ENCODE measurements around the gene CHORDC1. TPM values are rescaled to one million over a fixed set of nuclear protein-coding genes. Genes with fewer than 3 reads are reported as not detected.

The CHORDC1 gene
- total and polyA plus RNA-seq, 10 of the 15 experiments (the other 5 are each of a cell fraction or from before 2014, with no cell fraction given), result 32.6 to 108 (median 54.3) TPM

- no peak overlapping the region for H2AFZ ChIP-seq (ENCODE audit: control insufficient read depth, low read depth, low read length)
- TF ChIP-seq JUND (IDR thresholded peaks at IDR 0.05; ENCODE audit: low read depth, low read length) (no peak), SP1 (IDR thresholded peaks at IDR 0.05; ENCODE audit: low read depth, low read length) (no peak), NR2C2 (IDR thresholded peaks at IDR 0.05; ENCODE audit: borderline replicate concordance, control insufficient read depth, insufficient read length, low read depth) (no peak), TARDBP (IDR thresholded peaks at IDR 0.05; ENCODE audit: borderline replicate concordance) (no peak), E4F1 (IDR thresholded peaks at IDR 0.05; ENCODE audit: borderline replicate concordance, partially characterized antibody) (no peak), ZBTB33 (IDR thresholded peaks at IDR 0.05) (no peak), SRF (IDR thresholded peaks at IDR 0.05; ENCODE audit: low read depth in 2 of 2, low read length in 2 of 2) (no peak), NFYA (IDR thresholded peaks at IDR 0.05; ENCODE audit: borderline replicate concordance, low read depth, low read length) (no peak), TCF3 (IDR thresholded peaks at IDR 0.05; ENCODE audit: borderline replicate concordance, insufficient read depth, low read depth, low read length) (no peak), GATAD2B (conservative IDR thresholded peaks at IDR 0.05; ENCODE audit: low read depth) (no peak), BACH1 (IDR thresholded peaks at IDR 0.05; ENCODE audit: borderline replicate concordance) (no peak), TAF1 (IDR thresholded peaks at IDR 0.05; ENCODE audit: borderline replicate concordance, low read depth, low read length) (no peak), YY1 (IDR thresholded peaks at IDR 0.05; ENCODE audit: low read depth, low read length) (no peak), ZBED1 (IDR thresholded peaks at IDR 0.05; ENCODE audit: borderline replicate concordance) (no peak), ZNF687 (IDR thresholded peaks at IDR 0.05) (no peak), PML (IDR thresholded peaks at IDR 0.05; ENCODE audit: low read length) (no peak)
- no peaks in the 10 kb centered on the region; the same call in 2 of the 3 replicates for H3K9me3 ChIP-seq (replicated peaks; ENCODE audit: control insufficient read depth, insufficient read depth, low read length)
- intact Hi-C loops (cut with micrococcal nuclease; ENCODE audit: unreplicated experiment), result no loop called here
- ChIA-PET POLR2A (no interaction called here), SMC1A (ENCODE audit: uncharacterized antibody, unreplicated experiment) (no interaction called here), CTCF (no interaction called here), RAD21 (ENCODE audit: unreplicated experiment) (no interaction called here)
- H3K79me2 ChIP-seq (ENCODE audit: control insufficient read depth, insufficient read depth, low read length), result peaks cover 6% of the 10 kb centered on the region
- no peak for ATAC-seq
- no TSS peak for BruUV-seq (replicated peaks)
- in situ Hi-C loops (cut with MboI), result no loop called here
- H3K4me3 ChIP-seq, result no peak overlapping the region
- no peaks in the 10 kb centered on the region for H3K4me1 ChIP-seq (ENCODE audit: control insufficient read depth, insufficient read depth, low read length)
- H4K20me1 ChIP-seq (ENCODE audit: control insufficient read depth, insufficient read depth), result no peaks in the 10 kb centered on the region
- no peak overlapping the region for H3K27ac ChIP-seq (ENCODE audit: control insufficient read depth, insufficient read depth)
- FAIRE-seq, result no peak
- H3K4me2 ChIP-seq (ENCODE audit: control insufficient read depth, insufficient read depth), result no peak overlapping the region
- H3K36me3 ChIP-seq (ENCODE audit: control insufficient read depth in 2 of 2, insufficient read depth in 2 of 2, low read length in 1 of 2), result no peaks in the 10 kb centered on the region
- WGBS (ENCODE audit: insufficient coverage, insufficient replicate concordance, low lambda C conversion rate, missing lambda C conversion rate), result 63% methylated on average over 3 of the region's 3 CpGs
- H3K9ac ChIP-seq (ENCODE audit: control insufficient read depth, insufficient read depth, low read length), result no peak overlapping the region
- DNase-seq (ENCODE audit: low read depth, low spot score), result no peak
- no peaks in the 10 kb centered on the region; a peak in 1 of 4 replicates for H3K27me3 ChIP-seq (replicated peaks in 1 of 2; ENCODE audit: control insufficient read depth in 2 of 2, insufficient read depth in 2 of 2, low read length in 1 of 2)
Measured at GRCh38 chr11:90228056-90228455, 5.2 kb upstream of the CHORDC1 start.

All from GM12878 (cell line).